Body of pancreas (tissue), 4 donors: ENCODE data around the gene CNTRL.

Source experiments
- CTCF ChIP-seq, 7 experiments: fragments of 450-650 bp in 4 of 7; fragments of 200-600 bp in 3 of 7; sonication (generic) in 3 of 7; IDR thresholded peaks; one replicate each; pipeline ENCODE4 v1.5.1; 2016 to 2019; ENCODE audit warnings: antibody characterized with exemption in 7 of 7
- POLR2A ChIP-seq, 3 donors: fragments of 450-650 bp; IDR thresholded peaks; one replicate each; pipeline ENCODE4 v1.6.1; 2016; ENCODE audit warnings: antibody characterized with exemption in 3 of 3, mild to moderate bottlenecking in 2 of 3

GRCh38 chr9:121200356-121200755 is 125.6 kb downstream of the CNTRL start:
- TF ChIP-seq CTCF (IDR thresholded peaks at IDR 0.05) (no peak), POLR2A (IDR thresholded peaks at IDR 0.05) (no peak)
